Measurements from ENCODE around the gene CAPRIN1.

GRCh38 chr11:34146866-34147265 is 95.3 kb downstream of the CAPRIN1 start:
- no peak for TF ChIP-seq POLR2AphosphoS5 (IDR thresholded peaks at IDR 0.05)
- no peak for TF ChIP-seq CTCF (IDR thresholded peaks at IDR 0.05 in 8 of 11, conservative IDR thresholded peaks at IDR 0.05 in 3 of 11)
